Measurements from ENCODE around the gene GOLGA8S. TPM values are rescaled to one million over a fixed set of nuclear protein-coding genes. Genes with fewer than 3 reads are reported as not detected.
"Not testable (repeated sequence)": the region's sequence is repeated elsewhere in the genome, so short reads cannot be mapped to it uniquely, and the experiment has no call there.

Gene GOLGA8S
- total RNA-seq, 2 experiments from 2014 or later: 0.14 TPM

GRCh38 chr15:23378946-23379345 lies 24.4 kb downstream of the GOLGA8S start:
- H3K4me3 Mint-ChIP-seq; H3K9me3 Mint-ChIP-seq; H3K4me1 ChIP-seq (ENCODE audit: insufficient read depth, low read length); H3K4me1 Mint-ChIP-seq (ENCODE audit: low read depth); intact Hi-C loops (cut with DNase I, micrococcal nuclease); H3K27me3 Mint-ChIP-seq; H3K9me3 ChIP-seq (ENCODE audit: control insufficient read depth in 1 of 2, insufficient read depth in 1 of 2, low read length in 2 of 2); POLR2A ChIA-PET; CTCF ChIA-PET; H3K36me3 ChIP-seq (ENCODE audit: insufficient read depth, low read length); H3K27me3 ChIP-seq (ENCODE audit: control insufficient read depth in 1 of 2, insufficient read depth in 2 of 2, low read length in 2 of 2); DNase-seq; H3K27ac Mint-ChIP-seq; ATAC-seq (ENCODE audit: poor library complexity); H3K4me3 ChIP-seq (ENCODE audit: low read length); H3K27ac ChIP-seq (ENCODE audit: low read depth in 1 of 2, low read length in 2 of 2); H3K36me3 Mint-ChIP-seq (ENCODE audit: low read depth): not testable (repeated sequence)

GRCh38 chr15:23380700-23381099 lies 26.2 kb downstream of the GOLGA8S start:
- DNase-seq; H3K4me3 ChIP-seq (ENCODE audit: low read length); H3K36me3 ChIP-seq (ENCODE audit: insufficient read depth, low read length); H3K27ac ChIP-seq (ENCODE audit: low read depth in 1 of 2, low read length in 2 of 2); H3K4me1 Mint-ChIP-seq (ENCODE audit: low read depth); CTCF ChIA-PET; H3K27ac Mint-ChIP-seq; H3K9me3 ChIP-seq (ENCODE audit: control insufficient read depth in 1 of 2, insufficient read depth in 1 of 2, low read length in 2 of 2); H3K4me3 Mint-ChIP-seq; H3K4me1 ChIP-seq (ENCODE audit: insufficient read depth, low read length); H3K9me3 Mint-ChIP-seq; ATAC-seq (ENCODE audit: poor library complexity); intact Hi-C loops (cut with DNase I, micrococcal nuclease); H3K36me3 Mint-ChIP-seq (ENCODE audit: low read depth); H3K27me3 ChIP-seq (ENCODE audit: control insufficient read depth in 1 of 2, insufficient read depth in 2 of 2, low read length in 2 of 2); POLR2A ChIA-PET; H3K27me3 Mint-ChIP-seq: not testable (repeated sequence)

DNA sequence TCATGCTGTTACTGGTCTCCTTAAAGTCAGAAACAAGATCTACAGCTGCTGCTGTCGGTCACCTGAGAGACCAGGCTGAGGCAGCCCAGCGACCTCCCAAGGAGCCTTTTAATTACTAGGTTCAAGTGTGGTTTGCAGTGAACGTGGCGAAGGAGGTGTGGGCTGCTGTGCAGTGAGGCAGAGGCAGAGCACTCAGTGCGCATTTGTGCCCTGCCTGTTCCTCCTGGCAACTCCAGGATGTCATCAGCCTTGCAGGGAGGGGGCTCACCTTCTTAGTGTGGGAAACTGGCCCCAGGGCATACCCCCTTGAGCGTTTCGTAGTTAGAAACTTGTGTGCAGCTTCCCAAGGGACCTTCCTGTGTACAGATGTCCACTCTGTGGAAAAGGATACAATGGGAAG lies 26.6 kb downstream of the GOLGA8S start:
- not testable (repeated sequence) for H3K4me3 Mint-ChIP-seq

GRCh38 chr15:23384371-23384770 lies 29.8 kb downstream of the GOLGA8S start:
- Mint-ChIP-seq H3K9me3 (no peaks in the 10 kb centered on the region), H3K27me3 (peaks cover 10% of the 10 kb centered on the region), H3K27ac (no peak overlapping the region), H3K4me3 (no peak overlapping the region), H3K4me1 (ENCODE audit: low read depth) (no peaks in the 10 kb centered on the region), H3K36me3 (ENCODE audit: low read depth) (no peaks in the 10 kb centered on the region)
- Histone ChIP-seq H3K27ac (ENCODE audit: low read depth in 1 of 2, low read length in 2 of 2) (no peak overlapping the region), H3K27me3 (ENCODE audit: control insufficient read depth in 1 of 2, insufficient read depth in 2 of 2, low read length in 2 of 2) (no peaks in the 10 kb centered on the region), H3K36me3 (ENCODE audit: insufficient read depth, low read length) (no peaks in the 10 kb centered on the region), H3K9me3 (ENCODE audit: control insufficient read depth in 1 of 2, insufficient read depth in 1 of 2, low read length in 2 of 2) (no peaks in the 10 kb centered on the region), H3K4me3 (ENCODE audit: low read length) (no peak overlapping the region), H3K4me1 (ENCODE audit: insufficient read depth, low read length) (no peaks in the 10 kb centered on the region)
- intact Hi-C loops (cut with DNase I, micrococcal nuclease): no loop called here
- ChIA-PET POLR2A (no interaction called here), CTCF (no interaction called here)
- DNase-seq: no peak
- no peak for ATAC-seq (ENCODE audit: poor library complexity)
- TF ChIP-seq, protein P1, sequence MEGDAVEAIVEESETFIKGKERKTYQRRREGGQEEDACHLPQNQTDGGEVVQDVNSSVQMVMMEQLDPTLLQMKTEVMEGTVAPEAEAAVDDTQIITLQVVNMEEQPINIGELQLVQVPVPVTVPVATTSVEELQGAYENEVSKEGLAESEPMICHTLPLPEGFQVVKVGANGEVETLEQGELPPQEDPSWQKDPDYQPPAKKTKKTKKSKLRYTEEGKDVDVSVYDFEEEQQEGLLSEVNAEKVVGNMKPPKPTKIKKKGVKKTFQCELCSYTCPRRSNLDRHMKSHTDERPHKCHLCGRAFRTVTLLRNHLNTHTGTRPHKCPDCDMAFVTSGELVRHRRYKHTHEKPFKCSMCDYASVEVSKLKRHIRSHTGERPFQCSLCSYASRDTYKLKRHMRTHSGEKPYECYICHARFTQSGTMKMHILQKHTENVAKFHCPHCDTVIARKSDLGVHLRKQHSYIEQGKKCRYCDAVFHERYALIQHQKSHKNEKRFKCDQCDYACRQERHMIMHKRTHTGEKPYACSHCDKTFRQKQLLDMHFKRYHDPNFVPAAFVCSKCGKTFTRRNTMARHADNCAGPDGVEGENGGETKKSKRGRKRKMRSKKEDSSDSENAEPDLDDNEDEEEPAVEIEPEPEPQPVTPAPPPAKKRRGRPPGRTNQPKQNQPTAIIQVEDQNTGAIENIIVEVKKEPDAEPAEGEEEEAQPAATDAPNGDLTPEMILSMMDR (IDR thresholded peaks at IDR 0.05): no peak

More for the DNA sequence above, 26.6 kb downstream of the GOLGA8S start:
- intact Hi-C loops (cut with DNase I, micrococcal nuclease); H3K9me3 Mint-ChIP-seq; ATAC-seq (ENCODE audit: poor library complexity); H3K4me3 ChIP-seq (ENCODE audit: low read length); H3K36me3 Mint-ChIP-seq (ENCODE audit: low read depth); CTCF ChIA-PET; H3K27ac ChIP-seq (ENCODE audit: low read depth in 1 of 2, low read length in 2 of 2); H3K27ac Mint-ChIP-seq; DNase-seq; POLR2A ChIA-PET; H3K4me1 ChIP-seq (ENCODE audit: insufficient read depth, low read length); H3K36me3 ChIP-seq (ENCODE audit: insufficient read depth, low read length); H3K27me3 ChIP-seq (ENCODE audit: control insufficient read depth in 1 of 2, insufficient read depth in 2 of 2, low read length in 2 of 2); H3K27me3 Mint-ChIP-seq; H3K9me3 ChIP-seq (ENCODE audit: control insufficient read depth in 1 of 2, insufficient read depth in 1 of 2, low read length in 2 of 2); H3K4me1 Mint-ChIP-seq (ENCODE audit: low read depth): not testable (repeated sequence)

All from CD4-positive, alpha-beta T cell (primary cell).